H9 (cell line): ENCODE measurements around the gene GPR137B. TPM values are rescaled to one million over a fixed set of nuclear protein-coding genes. Genes with fewer than 3 reads are reported as not detected.

Source experiments
- DNase-seq: peaks from one replicate; pipeline ENCODE4 v3.0.0-alpha.2; 2017
- H2AFZ ChIP-seq: one replicate; pipeline ENCODE4 v1.6.1; 2013; ENCODE audit warnings: mild to moderate bottlenecking, low read length, control low read depth, moderate library complexity
- H2AK5ac ChIP-seq: 2 replicates; pipeline ENCODE4 v1.6.1; 2013; ENCODE audit warnings: low read length, control low read depth, mixed read lengths; ENCODE audit not compliant: insufficient read length
- H2BK120ac ChIP-seq: one replicate; pipeline ENCODE4 v1.6.1; 2013; ENCODE audit warnings: low read depth, mild to moderate bottlenecking, low read length, control low read depth, inconsistent platforms; ENCODE audit not compliant: poor library complexity, severe bottlenecking
- H2BK12ac ChIP-seq: 2 replicates; pipeline ENCODE4 v1.6.1; 2013; ENCODE audit warnings: low read length, control low read depth, mixed read lengths, low read depth; ENCODE audit not compliant: insufficient read length
- H2BK15ac ChIP-seq: 2 replicates; pipeline ENCODE4 v1.6.1; 2013; ENCODE audit warnings: low read depth, low read length, control low read depth
- H2BK20ac ChIP-seq: one replicate; pipeline ENCODE4 v1.6.1; 2013; ENCODE audit warnings: low read depth, mild to moderate bottlenecking, low read length, control low read depth, inconsistent platforms; ENCODE audit not compliant: poor library complexity, severe bottlenecking
- H2BK5ac ChIP-seq: 2 replicates; pipeline ENCODE4 v1.6.1; 2013; ENCODE audit warnings: low read length, control low read depth, mixed read lengths; ENCODE audit not compliant: insufficient read length
- H3K14ac ChIP-seq: 2 replicates; pipeline ENCODE4 v1.6.1; 2013; ENCODE audit warnings: low read length, control low read depth; ENCODE audit not compliant: insufficient read depth
- H3K18ac ChIP-seq: 2 replicates; pipeline ENCODE4 v1.6.1; 2013; ENCODE audit warnings: low read depth, mild to moderate bottlenecking, mixed read lengths, low read length, control low read depth; ENCODE audit not compliant: insufficient read length
- H3K23ac ChIP-seq: 2 replicates; pipeline ENCODE4 v1.6.1; 2013; ENCODE audit warnings: low read length, control low read depth, mixed read lengths, low read depth; ENCODE audit not compliant: insufficient read length
- H3K23me2 ChIP-seq: 2 replicates; pipeline ENCODE4 v1.6.1; 2013; ENCODE audit warnings: low read depth, mild to moderate bottlenecking, mixed read lengths, low read length, control low read depth; ENCODE audit not compliant: insufficient read length, poor library complexity, severe bottlenecking
- H3K27ac ChIP-seq: 2 replicates; pipeline ENCODE4 v1.5.1; 2013; ENCODE audit warnings: low read length, control low read depth, mixed read lengths, low read depth; ENCODE audit not compliant: insufficient read length
- H3K27me3 ChIP-seq: 2 replicates; pipeline ENCODE4 v1.6.1; 2013; ENCODE audit warnings: low read length, control low read depth, inconsistent platforms; ENCODE audit not compliant: insufficient read depth
- H3K4ac ChIP-seq: 2 replicates; pipeline ENCODE4 v1.6.1; 2013; ENCODE audit warnings: low read depth, mild to moderate bottlenecking, control low read depth, inconsistent platforms, low read length, moderate library complexity
- H3K4me1 ChIP-seq: 2 replicates; pipeline ENCODE4 v1.6.1; 2013; ENCODE audit warnings: low read length, control low read depth, inconsistent platforms; ENCODE audit not compliant: insufficient read depth
- H3K4me2 ChIP-seq: 2 replicates; pipeline ENCODE4 v1.6.1; 2013; ENCODE audit warnings: low read length, control low read depth, mixed read lengths; ENCODE audit not compliant: insufficient read length, insufficient read depth
- H3K56ac ChIP-seq: 2 replicates; pipeline ENCODE4 v1.6.1; 2013; ENCODE audit warnings: low read depth, mild to moderate bottlenecking, mixed read lengths, low read length, control low read depth; ENCODE audit not compliant: insufficient read length
- H3K79me1 ChIP-seq: 2 replicates; pipeline ENCODE4 v1.6.1; 2013; ENCODE audit warnings: low read depth, mild to moderate bottlenecking, moderate library complexity, low read length, control low read depth, inconsistent platforms; ENCODE audit not compliant: insufficient read depth, poor library complexity, severe bottlenecking
- H3K79me2 ChIP-seq: 2 replicates; pipeline ENCODE4 v1.6.1; 2013; ENCODE audit warnings: low read length, control low read depth, inconsistent platforms; ENCODE audit not compliant: insufficient read depth
- H3K9ac ChIP-seq: 2 replicates; pipeline ENCODE4 v1.6.1; 2013; ENCODE audit warnings: low read length, control low read depth, mixed read lengths; ENCODE audit not compliant: insufficient read length; ENCODE audit errors: extremely low read depth
- H3K9me3 ChIP-seq: one replicate; pipeline ENCODE4 v1.6.1; 2013; ENCODE audit warnings: low read depth, low read length, inconsistent platforms; ENCODE audit not compliant: control insufficient read depth
- H3T11ph ChIP-seq: one replicate; pipeline ENCODE4 v1.6.1; 2013; ENCODE audit warnings: mild to moderate bottlenecking, low read length, control low read depth, inconsistent platforms
- H4K20me1 ChIP-seq: one replicate; pipeline ENCODE4 v1.6.1; 2013; ENCODE audit not compliant: control insufficient read depth, insufficient read length, insufficient read depth
- H4K5ac ChIP-seq: 2 replicates; pipeline ENCODE4 v1.6.1; 2013; ENCODE audit warnings: low read depth, mild to moderate bottlenecking, mixed read lengths, low read length, control low read depth; ENCODE audit not compliant: insufficient read length
- H4K8ac ChIP-seq: replicated peaks from 2 replicates; pipeline ENCODE4 v1.6.1; 2013; ENCODE audit warnings: low read length, control low read depth, mixed read lengths, low read depth; ENCODE audit not compliant: insufficient read length
- H4K91ac ChIP-seq: 2 replicates; pipeline ENCODE4 v1.6.1; 2013; ENCODE audit warnings: low read depth, mild to moderate bottlenecking, moderate library complexity, mixed read lengths, low read length, control low read depth; ENCODE audit not compliant: insufficient read length
- H3K27ac Mint-ChIP-seq, 3 experiments: 2 replicates in 2 of 3; 3 replicates in 1 of 3; pipeline ENCODE4 v1.8.0; 2020 to 2021; ENCODE audit warnings: mixed read lengths in 3 of 3, mild to moderate bottlenecking in 1 of 3, moderate library complexity in 1 of 3
- H3K27me3 Mint-ChIP-seq: 2 replicates; pipeline ENCODE4 v1.8.0; 2021; ENCODE audit warnings: low read depth, mild to moderate bottlenecking, moderate library complexity, mixed read lengths
- H3K36me3 Mint-ChIP-seq, 3 experiments: 2 replicates in 2 of 3; 3 replicates in 1 of 3; pipeline ENCODE4 v1.8.0; 2020 to 2021; ENCODE audit warnings: low read depth in 3 of 3, mixed read lengths in 3 of 3; ENCODE audit not compliant: insufficient read depth in 1 of 3
- H3K4me1 Mint-ChIP-seq, 2 experiments: 2 replicates each; pipeline ENCODE4 v1.8.0; 2020; ENCODE audit warnings: mixed read lengths in 2 of 2
- H3K4me3 Mint-ChIP-seq, 2 experiments: 2 replicates in 1 of 2; 3 replicates in 1 of 2; pipeline ENCODE4 v1.8.0; 2020 to 2021; ENCODE audit warnings: mild to moderate bottlenecking in 2 of 2, mixed read lengths in 2 of 2, moderate library complexity in 1 of 2
- H3K9me3 Mint-ChIP-seq, 2 experiments: 2 replicates in 1 of 2; 3 replicates in 1 of 2; pipeline ENCODE4 v1.8.0; 2020; ENCODE audit warnings: mild to moderate bottlenecking in 2 of 2, mixed read lengths in 2 of 2, moderate library complexity in 1 of 2
- WGBS: extraction: QIAGEN DNeasy Blood & Tissue Kit; methylation state at CpG from one replicate; pipeline ENCODE4 v1.1.7; 2013; ENCODE audit warnings: missing lambda C conversion rate, low lambda C conversion rate, mixed read lengths; ENCODE audit not compliant: insufficient read length; ENCODE audit errors: extremely low coverage; 5-methylcytosine and 5-hydroxymethylcytosine counted together
- total RNA-seq: library from RNA; stranded (reverse); gene quantifications from 2 replicates; pipeline ENCODE4 v1.2.1, GENCODE V29; 2021
- TF ChIP-seq, protein P1 (sequence below): fragments of 200-600 bp; sonication (generic); conservative IDR thresholded peaks from 3 replicates; pipeline ENCODE4 v1.8.0; 2021; ENCODE audit warnings: antibody characterized with exemption, mild to moderate bottlenecking

Gene GPR137B
- total RNA-seq, 1 experiment from 2014 or later: 5.9 TPM

DNA sequence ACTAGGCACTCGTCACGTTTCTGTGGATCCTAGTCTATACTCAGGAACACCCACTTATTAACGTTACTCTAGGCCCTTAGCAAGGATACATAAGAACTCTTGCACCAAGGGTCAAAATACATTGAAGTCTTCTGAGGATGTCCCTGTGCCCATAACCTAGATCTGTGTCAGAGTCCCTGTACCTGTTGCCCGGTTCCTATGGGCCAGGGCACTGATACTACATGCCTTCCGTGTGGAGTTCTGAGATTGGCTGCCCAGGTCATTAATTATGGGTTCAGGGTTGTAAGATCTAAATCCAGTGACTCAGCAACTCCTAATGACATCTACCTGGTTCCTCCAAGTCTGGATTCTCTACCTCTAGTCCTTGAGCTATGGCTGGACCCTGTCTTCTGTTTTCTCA lies 69.5 kb downstream of the GPR137B start:
- H3K36me3 Mint-ChIP-seq: no peaks in the 10 kb centered on the region
- H3K18ac ChIP-seq: no peak overlapping the region
- H2BK20ac ChIP-seq: no peak overlapping the region
- H3K4me2 ChIP-seq: no peak overlapping the region
- H2BK15ac ChIP-seq: no peak overlapping the region
- H2BK5ac ChIP-seq: no peak overlapping the region
- no peak overlapping the region for H2AFZ ChIP-seq
- peak overlapping the region in 1 of 3 experiments; percentile 72; a peak in 1 of 7 replicates for H3K27ac Mint-ChIP-seq
- no peak overlapping the region for H3K14ac ChIP-seq
- H3K27me3 Mint-ChIP-seq: no peaks in the 10 kb centered on the region
- no peaks in the 10 kb centered on the region for H3K27me3 ChIP-seq
- no peaks in the 10 kb centered on the region for H3K9me3 Mint-ChIP-seq
- no peak overlapping the region for H4K91ac ChIP-seq
- no peak overlapping the region for H3K56ac ChIP-seq
- H4K20me1 ChIP-seq: no peaks in the 10 kb centered on the region
- no peaks in the 10 kb centered on the region for H3K23me2 ChIP-seq
- H3K23ac ChIP-seq: no peak overlapping the region
- H4K8ac ChIP-seq: no peak overlapping the region
- peaks cover 2 to 8% of the 10 kb centered on the region in 2 experiments; a peak in 3 of 4 replicates for H3K4me1 Mint-ChIP-seq
- no peak for DNase-seq
- H3K79me2 ChIP-seq: no peaks in the 10 kb centered on the region
- H2BK120ac ChIP-seq: no peak overlapping the region
- H3K79me1 ChIP-seq: no peaks in the 10 kb centered on the region
- H2AK5ac ChIP-seq: no peak overlapping the region
- WGBS: no CpG with 5 or more reads among the region's 5 CpGs
- H3K9me3 ChIP-seq: no peaks in the 10 kb centered on the region
- H3K9ac ChIP-seq: no peak overlapping the region
- TF ChIP-seq, protein P1, sequence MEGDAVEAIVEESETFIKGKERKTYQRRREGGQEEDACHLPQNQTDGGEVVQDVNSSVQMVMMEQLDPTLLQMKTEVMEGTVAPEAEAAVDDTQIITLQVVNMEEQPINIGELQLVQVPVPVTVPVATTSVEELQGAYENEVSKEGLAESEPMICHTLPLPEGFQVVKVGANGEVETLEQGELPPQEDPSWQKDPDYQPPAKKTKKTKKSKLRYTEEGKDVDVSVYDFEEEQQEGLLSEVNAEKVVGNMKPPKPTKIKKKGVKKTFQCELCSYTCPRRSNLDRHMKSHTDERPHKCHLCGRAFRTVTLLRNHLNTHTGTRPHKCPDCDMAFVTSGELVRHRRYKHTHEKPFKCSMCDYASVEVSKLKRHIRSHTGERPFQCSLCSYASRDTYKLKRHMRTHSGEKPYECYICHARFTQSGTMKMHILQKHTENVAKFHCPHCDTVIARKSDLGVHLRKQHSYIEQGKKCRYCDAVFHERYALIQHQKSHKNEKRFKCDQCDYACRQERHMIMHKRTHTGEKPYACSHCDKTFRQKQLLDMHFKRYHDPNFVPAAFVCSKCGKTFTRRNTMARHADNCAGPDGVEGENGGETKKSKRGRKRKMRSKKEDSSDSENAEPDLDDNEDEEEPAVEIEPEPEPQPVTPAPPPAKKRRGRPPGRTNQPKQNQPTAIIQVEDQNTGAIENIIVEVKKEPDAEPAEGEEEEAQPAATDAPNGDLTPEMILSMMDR: no peak
- H2BK12ac ChIP-seq: no peak overlapping the region
- no peak overlapping the region for H3K4me3 Mint-ChIP-seq
- H3K4me1 ChIP-seq: no peaks in the 10 kb centered on the region
- no peak overlapping the region for H3K27ac ChIP-seq
- H3T11ph ChIP-seq: no peak overlapping the region
- H4K5ac ChIP-seq: no peak overlapping the region
- H3K4ac ChIP-seq: no peak overlapping the region
